GM12801 (cell line): ENCODE data around the gene TRIP6.

Experiments used
- CTCF ChIP-seq: IDR thresholded peaks from one replicate; pipeline ENCODE4 v1.5.1; 2011; ENCODE audit warnings: control low read depth; ENCODE audit not compliant: insufficient read length; ENCODE audit errors: extremely low read depth

TRIP6 gene

GRCh38 chr7:100908512-100908911, 41.3 kb downstream of the TRIP6 start:
- no peak for TF ChIP-seq CTCF

GRCh38 chr7:100911484-100911883, 44.3 kb downstream of the TRIP6 start:
- no peak for TF ChIP-seq CTCF

- no peak for TF ChIP-seq CTCF
These were observed 47.2 kb downstream of the TRIP6 start for GRCh38 chr7:100914208-100914878.

- no peak for TF ChIP-seq CTCF
These were observed 47.8 kb downstream of the TRIP6 start for GRCh38 chr7:100914879-100915447.

GRCh38 chr7:100921039-100921438, 53.9 kb downstream of the TRIP6 start:
- TF ChIP-seq CTCF = no peak
